ENCODE results near the gene LINC01488. TPM values are rescaled to one million over a fixed set of nuclear protein-coding genes. Genes with fewer than 3 reads are reported as not detected.

LINC01488 gene
- total and polyA plus RNA-seq, 9 of the 15 experiments (the other 6 are each of a cell fraction or from before 2014, with no cell fraction given) = not detected

DNA sequence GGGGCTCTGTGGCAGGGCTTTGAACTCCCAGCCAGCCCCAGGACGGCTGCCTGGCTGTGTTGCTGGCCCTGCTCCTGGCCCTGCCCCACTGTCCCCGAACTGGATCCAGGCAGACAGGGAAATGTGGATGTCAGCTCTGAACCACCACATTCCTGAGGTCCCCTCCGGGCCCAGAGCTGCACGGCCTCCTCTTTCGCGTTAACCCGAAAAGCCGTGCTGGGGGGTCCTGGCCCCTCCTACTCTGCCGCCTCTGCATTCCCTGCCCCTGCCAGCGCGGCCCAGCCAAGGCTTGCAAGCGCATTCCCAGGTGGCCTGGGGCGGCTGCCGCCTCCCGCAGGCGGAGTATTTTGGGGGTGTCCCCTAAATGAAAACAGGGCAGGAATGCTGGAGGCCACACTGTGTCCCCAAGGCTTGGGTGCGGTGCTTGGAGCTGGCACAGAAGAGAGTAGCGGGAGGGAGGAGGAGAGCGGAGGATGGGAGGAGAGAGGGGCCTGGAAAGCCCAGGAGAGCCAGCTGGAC is 5.4 kb downstream of the LINC01488 start (continued):
- TF ChIP-seq, protein P1, sequence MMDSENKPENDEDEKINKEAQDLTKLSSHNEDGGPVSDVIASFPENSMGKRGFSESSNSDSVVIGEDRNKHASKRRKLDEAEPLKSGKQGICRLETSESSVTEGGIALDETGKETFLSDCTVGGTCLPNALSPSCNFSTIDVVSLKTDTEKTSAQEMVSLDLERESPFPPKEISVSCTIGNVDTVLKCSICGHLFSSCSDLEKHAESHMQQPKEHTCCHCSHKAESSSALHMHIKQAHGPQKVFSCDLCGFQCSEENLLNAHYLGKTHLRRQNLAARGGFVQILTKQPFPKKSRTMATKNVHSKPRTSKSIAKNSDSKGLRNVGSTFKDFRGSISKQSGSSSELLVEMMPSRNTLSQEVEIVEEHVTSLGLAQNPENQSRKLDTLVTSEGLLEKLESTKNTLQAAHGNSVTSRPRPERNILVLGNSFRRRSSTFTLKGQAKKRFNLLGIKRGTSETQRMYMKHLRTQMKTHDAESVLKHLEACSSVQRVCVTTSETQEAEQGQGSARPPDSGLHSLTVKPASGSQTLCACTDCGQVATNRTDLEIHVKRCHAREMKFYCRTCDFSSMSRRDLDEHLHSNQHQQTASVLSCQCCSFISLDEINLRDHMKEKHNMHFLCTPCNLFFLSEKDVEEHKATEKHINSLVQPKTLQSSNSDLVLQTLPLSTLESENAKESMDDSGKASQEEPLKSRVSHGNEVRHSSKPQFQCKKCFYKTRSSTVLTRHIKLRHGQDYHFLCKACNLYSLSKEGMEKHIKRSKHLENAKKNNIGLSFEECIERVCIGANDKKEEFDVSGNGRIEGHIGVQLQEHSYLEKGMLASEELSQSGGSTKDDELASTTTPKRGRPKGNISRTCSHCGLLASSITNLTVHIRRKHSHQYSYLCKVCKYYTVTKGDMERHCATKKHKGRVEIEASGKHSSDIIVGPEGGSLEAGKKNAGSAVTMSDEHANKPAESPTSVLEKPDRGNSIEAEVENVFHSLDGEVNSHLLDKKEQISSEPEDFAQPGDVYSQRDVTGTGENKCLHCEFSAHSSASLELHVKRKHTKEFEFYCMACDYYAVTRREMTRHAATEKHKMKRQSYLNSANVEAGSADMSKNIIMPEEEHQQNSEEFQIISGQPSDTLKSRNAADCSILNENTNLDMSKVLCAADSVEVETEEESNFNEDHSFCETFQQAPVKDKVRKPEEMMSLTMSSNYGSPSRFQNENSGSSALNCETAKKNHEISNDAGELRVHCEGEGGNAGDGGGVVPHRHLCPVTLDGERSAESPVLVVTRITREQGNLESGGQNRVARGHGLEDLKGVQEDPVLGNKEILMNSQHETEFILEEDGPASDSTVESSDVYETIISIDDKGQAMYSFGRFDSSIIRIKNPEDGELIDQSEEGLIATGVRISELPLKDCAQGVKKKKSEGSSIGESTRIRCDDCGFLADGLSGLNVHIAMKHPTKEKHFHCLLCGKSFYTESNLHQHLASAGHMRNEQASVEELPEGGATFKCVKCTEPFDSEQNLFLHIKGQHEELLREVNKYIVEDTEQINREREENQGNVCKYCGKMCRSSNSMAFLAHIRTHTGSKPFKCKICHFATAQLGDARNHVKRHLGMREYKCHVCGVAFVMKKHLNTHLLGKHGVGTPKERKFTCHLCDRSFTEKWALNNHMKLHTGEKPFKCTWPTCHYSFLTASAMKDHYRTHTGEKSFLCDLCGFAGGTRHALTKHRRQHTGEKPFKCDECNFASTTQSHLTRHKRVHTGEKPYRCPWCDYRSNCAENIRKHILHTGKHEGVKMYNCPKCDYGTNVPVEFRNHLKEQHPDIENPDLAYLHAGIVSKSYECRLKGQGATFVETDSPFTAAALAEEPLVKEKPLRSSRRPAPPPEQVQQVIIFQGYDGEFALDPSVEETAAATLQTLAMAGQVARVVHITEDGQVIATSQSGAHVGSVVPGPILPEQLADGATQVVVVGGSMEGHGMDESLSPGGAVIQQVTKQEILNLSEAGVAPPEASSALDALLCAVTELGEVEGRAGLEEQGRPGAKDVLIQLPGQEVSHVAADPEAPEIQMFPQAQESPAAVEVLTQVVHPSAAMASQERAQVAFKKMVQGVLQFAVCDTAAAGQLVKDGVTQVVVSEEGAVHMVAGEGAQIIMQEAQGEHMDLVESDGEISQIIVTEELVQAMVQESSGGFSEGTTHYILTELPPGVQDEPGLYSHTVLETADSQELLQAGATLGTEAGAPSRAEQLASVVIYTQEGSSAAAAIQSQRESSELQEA (IDR thresholded peaks at IDR 0.05; ENCODE audit: low read depth) = no peak
- TF ChIP-seq, protein P2, sequence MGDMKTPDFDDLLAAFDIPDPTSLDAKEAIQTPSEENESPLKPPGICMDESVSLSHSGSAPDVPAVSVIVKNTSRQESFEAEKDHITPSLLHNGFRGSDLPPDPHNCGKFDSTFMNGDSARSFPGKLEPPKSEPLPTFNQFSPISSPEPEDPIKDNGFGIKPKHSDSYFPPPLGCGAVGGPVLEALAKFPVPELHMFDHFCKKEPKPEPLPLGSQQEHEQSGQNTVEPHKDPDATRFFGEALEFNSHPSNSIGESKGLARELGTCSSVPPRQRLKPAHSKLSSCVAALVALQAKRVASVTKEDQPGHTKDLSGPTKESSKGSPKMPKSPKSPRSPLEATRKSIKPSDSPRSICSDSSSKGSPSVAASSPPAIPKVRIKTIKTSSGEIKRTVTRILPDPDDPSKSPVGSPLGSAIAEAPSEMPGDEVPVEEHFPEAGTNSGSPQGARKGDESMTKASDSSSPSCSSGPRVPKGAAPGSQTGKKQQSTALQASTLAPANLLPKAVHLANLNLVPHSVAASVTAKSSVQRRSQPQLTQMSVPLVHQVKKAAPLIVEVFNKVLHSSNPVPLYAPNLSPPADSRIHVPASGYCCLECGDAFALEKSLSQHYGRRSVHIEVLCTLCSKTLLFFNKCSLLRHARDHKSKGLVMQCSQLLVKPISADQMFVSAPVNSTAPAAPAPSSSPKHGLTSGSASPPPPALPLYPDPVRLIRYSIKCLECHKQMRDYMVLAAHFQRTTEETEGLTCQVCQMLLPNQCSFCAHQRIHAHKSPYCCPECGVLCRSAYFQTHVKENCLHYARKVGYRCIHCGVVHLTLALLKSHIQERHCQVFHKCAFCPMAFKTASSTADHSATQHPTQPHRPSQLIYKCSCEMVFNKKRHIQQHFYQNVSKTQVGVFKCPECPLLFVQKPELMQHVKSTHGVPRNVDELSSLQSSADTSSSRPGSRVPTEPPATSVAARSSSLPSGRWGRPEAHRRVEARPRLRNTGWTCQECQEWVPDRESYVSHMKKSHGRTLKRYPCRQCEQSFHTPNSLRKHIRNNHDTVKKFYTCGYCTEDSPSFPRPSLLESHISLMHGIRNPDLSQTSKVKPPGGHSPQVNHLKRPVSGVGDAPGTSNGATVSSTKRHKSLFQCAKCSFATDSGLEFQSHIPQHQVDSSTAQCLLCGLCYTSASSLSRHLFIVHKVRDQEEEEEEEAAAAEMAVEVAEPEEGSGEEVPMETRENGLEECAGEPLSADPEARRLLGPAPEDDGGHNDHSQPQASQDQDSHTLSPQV (IDR thresholded peaks at IDR 0.05) = no peak
- TF ChIP-seq ZNF23 (CRISPR knock-in tag; IDR thresholded peaks at IDR 0.05) (no peak), ARHGAP35 (IDR thresholded peaks at IDR 0.05; ENCODE audit: partially characterized antibody) (no peak), ZNF232 (CRISPR knock-in tag; IDR thresholded peaks at IDR 0.05) (no peak), TGIF2 (CRISPR knock-in tag; IDR thresholded peaks at IDR 0.05) (no peak), MCM7 (IDR thresholded peaks at IDR 0.05) (no peak), SREBF1 (IDR thresholded peaks at IDR 0.05; ENCODE audit: borderline replicate concordance, low read depth, low read length) (no peak)
- TF ChIP-seq, protein P3, sequence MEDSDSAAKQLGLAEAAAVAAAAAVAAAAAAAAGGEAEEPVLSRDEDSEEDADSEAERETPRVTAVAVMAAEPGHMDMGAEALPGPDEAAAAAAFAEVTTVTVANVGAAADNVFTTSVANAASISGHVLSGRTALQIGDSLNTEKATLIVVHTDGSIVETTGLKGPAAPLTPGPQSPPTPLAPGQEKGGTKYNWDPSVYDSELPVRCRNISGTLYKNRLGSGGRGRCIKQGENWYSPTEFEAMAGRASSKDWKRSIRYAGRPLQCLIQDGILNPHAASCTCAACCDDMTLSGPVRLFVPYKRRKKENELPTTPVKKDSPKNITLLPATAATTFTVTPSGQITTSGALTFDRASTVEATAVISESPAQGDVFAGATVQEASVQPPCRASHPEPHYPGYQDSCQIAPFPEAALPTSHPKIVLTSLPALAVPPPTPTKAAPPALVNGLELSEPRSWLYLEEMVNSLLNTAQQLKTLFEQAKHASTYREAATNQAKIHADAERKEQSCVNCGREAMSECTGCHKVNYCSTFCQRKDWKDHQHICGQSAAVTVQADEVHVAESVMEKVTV (CRISPR knock-in tag; IDR thresholded peaks at IDR 0.05) = no peak

Data from K562 (cell line).